Naive B cell (primary cell): ENCODE results near the gene ZCCHC2. TPM values are rescaled to one million over a fixed set of nuclear protein-coding genes. Genes with fewer than 3 reads are reported as not detected.

Source experiments
- ATAC-seq, 2 donors: fragments of 150-1000 bp; cut with Tn5 transposase; 2 replicates each; pipeline ENCODE4 v1.10.0; 2021; ENCODE audit warnings: low read depth in 2 of 2, mild to moderate bottlenecking in 2 of 2, moderate library complexity in 2 of 2
- DNase-seq: peaks from one replicate; pipeline ENCODE4 v3.0.0; 2022
- H3K27ac Mint-ChIP-seq, 6 donors: one replicate each; pipeline ENCODE4 v1.8.0; 2020 to 2022; ENCODE audit warnings: mild to moderate bottlenecking in 6 of 6, mixed read lengths in 6 of 6, moderate library complexity in 5 of 6, inconsistent platforms in 2 of 6
- H3K27me3 Mint-ChIP-seq, 3 donors: one replicate each; pipeline ENCODE4 v1.8.0; 2021 to 2022; ENCODE audit warnings: mixed read lengths in 3 of 3, mild to moderate bottlenecking in 1 of 3
- H3K36me3 Mint-ChIP-seq, 2 donors: one replicate each; pipeline ENCODE4 v1.8.0; 2020 to 2022; ENCODE audit warnings: mixed read lengths in 2 of 2, inconsistent platforms in 1 of 2, mild to moderate bottlenecking in 1 of 2
- H3K4me1 Mint-ChIP-seq, 3 donors: one replicate each; pipeline ENCODE4 v1.8.0; 2020 to 2022; ENCODE audit warnings: mixed read lengths in 3 of 3, inconsistent platforms in 1 of 3, mild to moderate bottlenecking in 1 of 3, moderate library complexity in 1 of 3
- H3K4me3 Mint-ChIP-seq, 8 donors: one replicate each; pipeline ENCODE4 v1.8.0; 2020 to 2022; ENCODE audit warnings: mild to moderate bottlenecking in 8 of 8, mixed read lengths in 8 of 8, moderate library complexity in 8 of 8, inconsistent platforms in 2 of 8
- H3K9me3 Mint-ChIP-seq, 7 donors: one replicate each; pipeline ENCODE4 v1.8.0; 2020 to 2022; ENCODE audit warnings: mixed read lengths in 7 of 7, mild to moderate bottlenecking in 5 of 7, inconsistent platforms in 2 of 7, moderate library complexity in 1 of 7
- polyA plus RNA-seq, 6 donors: library from polyadenylated mRNA; unstranded; fragments of 300-500 nt; fragmentation: Illumina TruSeq; gene quantifications; one replicate each; pipeline ENCODE4 v1.2.3, GENCODE V29; 2021; ENCODE audit warnings: low read depth in 6 of 6

Gene ZCCHC2
- 1 to 10 TPM in 5 of 6 donors, not detected in 1; 2.5 to 4.6 (median 2.8) TPM for polyA plus RNA-seq

DNA sequence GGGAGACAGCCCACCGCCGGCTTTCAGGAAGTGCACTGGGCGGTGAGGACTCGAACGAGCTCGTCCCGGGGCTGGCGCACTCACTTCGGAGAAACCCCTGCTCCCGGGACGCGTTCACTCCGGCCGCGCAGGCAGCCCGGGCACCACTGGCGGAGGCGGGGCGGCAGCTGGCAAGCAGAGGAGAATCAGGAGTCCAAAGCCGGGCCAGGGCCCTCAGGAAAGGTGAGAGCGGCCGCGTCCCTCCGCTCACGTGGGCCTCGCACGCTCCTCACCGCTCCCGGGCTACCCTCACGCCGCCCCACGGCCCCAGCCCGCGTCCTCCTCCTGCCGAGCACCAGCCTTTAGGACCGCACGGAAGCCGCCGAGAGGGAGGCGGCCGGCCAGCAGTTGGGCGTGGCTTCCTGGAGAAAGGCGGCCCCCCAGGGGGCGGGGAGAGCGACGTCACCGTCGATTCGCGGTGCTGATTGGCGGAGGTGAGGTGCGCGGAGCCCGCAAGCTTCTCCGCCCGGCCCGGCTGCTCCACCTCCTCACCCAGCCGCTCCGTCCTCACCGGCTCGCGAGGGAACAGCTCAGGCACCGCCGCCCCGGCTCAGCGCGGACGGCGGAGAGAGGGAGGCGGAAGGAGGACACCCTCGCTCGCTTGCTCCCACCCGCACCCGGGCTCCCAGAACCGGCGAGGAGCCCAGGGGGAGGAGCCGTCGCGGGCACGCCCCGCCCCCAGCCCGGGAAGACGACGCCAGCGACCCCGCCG lies at the start of gene ZCCHC2:
Gene ZCCHC2, plus strand, starts transcription at position 522 of the 751 bp plus-strand sequence. CDS start 400 bp downstream, outside the sequence.
- Mint-ChIP-seq H3K27me3 (no peaks in the 10 kb centered on the region), H3K9me3 (no peaks in the 10 kb centered on the region), H3K4me1 (peaks cover 14 to 27% (median 27%) of the 10 kb centered on the region in 3 donors), H3K4me3 (peak within 1 kb of the TSS; percentile 83 to 98 (median 92)), H3K27ac (peak within 1 kb of the TSS in 5 of 6 donors; percentile 49 to 90 (median 74)), H3K36me3 (no peaks in the 10 kb centered on the region)
- ATAC-seq (peak; percentile 67 to 72), DNase-seq (peak; percentile 100)

DNA sequence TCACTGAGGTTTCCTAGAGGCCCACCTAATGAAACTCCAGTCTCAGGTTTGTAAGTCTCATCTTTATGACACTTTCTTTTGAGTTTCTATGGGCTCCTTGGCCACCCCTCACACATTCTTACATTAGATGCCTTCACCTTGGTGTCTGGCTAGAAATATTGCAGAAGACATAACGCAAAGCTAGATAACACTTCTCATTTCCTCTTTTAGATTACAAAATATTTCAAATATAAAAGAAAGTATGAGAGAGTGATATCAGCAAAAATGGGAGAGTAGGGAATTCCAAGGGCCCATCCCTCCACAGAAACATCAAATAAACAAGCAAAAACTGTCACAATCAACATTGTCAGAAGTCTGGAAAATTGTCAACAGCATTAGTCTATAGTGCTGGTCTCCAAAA lies 43.3 kb upstream of the ZCCHC2 start:
- no peaks in the 10 kb centered on the region for H3K4me1 Mint-ChIP-seq
- no peak overlapping the region for H3K4me3 Mint-ChIP-seq
- peaks cover 5 to 16% of the 10 kb centered on the region in 2 donors for H3K36me3 Mint-ChIP-seq
- peaks cover 5 to 50% (median 27%) of the 10 kb centered on the region in 7 donors for H3K9me3 Mint-ChIP-seq
- no peak for DNase-seq
- no peak overlapping the region for H3K27ac Mint-ChIP-seq
- peaks cover 8 to 38% (median 37%) of the 10 kb centered on the region in 3 donors for H3K27me3 Mint-ChIP-seq
- no peak for ATAC-seq

DNA sequence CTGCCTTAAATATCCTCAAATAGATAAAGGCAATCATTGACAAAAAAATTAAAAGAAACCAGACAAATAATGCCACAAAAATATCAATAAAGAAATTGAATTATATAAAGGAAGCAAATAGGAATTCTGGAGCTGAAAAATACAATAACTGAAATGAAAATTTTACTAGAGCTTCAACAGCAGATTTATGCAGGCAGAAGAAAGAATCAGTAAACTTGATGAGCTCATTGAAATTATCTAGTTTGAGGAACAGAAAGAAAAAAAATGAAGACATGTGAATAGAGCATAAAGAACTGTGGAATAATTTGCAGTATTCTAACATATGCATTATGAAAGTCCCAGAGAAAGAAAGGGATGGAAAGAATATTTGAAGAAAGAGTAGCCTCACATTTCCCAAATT lies 41.9 kb upstream of the ZCCHC2 start:
- Mint-ChIP-seq H3K27me3 (peaks cover 8 to 44% (median 43%) of the 10 kb centered on the region in 3 donors), H3K27ac (peak overlapping the region in 1 of 6 donors; percentile 74), H3K4me3 (no peak overlapping the region), H3K9me3 (peaks cover 5 to 44% (median 27%) of the 10 kb centered on the region in 7 donors), H3K36me3 (peaks cover 5 to 16% of the 10 kb centered on the region in 2 donors), H3K4me1 (no peaks in the 10 kb centered on the region)
- DNase-seq, result no peak
- ATAC-seq, result no peak

DNA sequence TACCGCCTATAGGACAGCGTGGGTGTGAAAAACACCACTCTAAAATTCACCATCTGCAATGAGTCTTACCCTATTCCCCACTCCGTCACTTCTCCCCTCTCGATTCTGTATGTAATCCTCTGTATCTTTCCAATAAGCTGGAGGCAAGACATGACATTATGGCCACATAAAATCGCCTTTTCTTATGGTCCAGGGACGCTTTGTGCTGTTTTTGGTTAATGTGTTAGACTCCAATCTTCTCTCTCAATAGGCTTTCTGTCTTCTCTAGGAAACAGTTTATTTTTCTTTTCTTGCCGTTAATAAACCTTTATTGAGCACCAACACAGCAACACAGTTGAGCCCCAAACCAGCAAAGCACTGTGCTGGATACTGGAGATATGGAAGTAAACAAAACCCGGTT lies 37.9 kb upstream of the ZCCHC2 start:
- Mint-ChIP-seq H3K9me3 (peaks cover 5 to 28% (median 22%) of the 10 kb centered on the region in 7 donors), H3K36me3 (peaks cover 5 to 16% of the 10 kb centered on the region in 2 donors), H3K27me3 (peaks cover 8 to 25% (median 24%) of the 10 kb centered on the region in 3 donors), H3K4me3 (no peak overlapping the region), H3K27ac (no peak overlapping the region), H3K4me1 (no peaks in the 10 kb centered on the region)
- DNase-seq (no peak), ATAC-seq (no peak)

DNA sequence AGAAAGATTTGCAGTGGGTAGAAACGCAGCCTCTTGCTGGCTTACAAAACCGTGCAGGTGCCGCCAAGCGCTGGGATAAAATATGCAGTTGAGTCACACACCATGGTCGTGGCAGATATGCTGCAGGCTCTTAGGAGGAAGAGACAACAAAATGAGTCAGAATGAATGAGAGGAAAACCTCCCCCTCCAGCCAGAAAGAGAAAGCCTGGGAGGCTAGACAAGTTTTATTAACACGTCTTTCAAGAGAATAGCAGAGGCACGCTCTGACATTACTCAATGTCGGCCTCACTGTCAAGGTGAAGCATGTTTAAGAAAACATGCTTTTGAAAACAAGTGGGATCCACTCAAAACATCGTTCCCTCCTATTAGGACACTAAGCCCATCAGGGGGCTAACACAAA lies 37.1 kb upstream of the ZCCHC2 start:
- H3K9me3 Mint-ChIP-seq, result peaks cover 4 to 20% (median 15%) of the 10 kb centered on the region in 7 donors
- H3K27ac Mint-ChIP-seq, result no peak overlapping the region
- no peak overlapping the region for H3K4me3 Mint-ChIP-seq
- H3K27me3 Mint-ChIP-seq, result peaks cover 8 to 27% (median 24%) of the 10 kb centered on the region in 3 donors
- ATAC-seq, result no peak
- no peaks in the 10 kb centered on the region for H3K4me1 Mint-ChIP-seq
- H3K36me3 Mint-ChIP-seq, result peaks cover 5 to 9% of the 10 kb centered on the region in 2 donors
- DNase-seq, result no peak

DNA sequence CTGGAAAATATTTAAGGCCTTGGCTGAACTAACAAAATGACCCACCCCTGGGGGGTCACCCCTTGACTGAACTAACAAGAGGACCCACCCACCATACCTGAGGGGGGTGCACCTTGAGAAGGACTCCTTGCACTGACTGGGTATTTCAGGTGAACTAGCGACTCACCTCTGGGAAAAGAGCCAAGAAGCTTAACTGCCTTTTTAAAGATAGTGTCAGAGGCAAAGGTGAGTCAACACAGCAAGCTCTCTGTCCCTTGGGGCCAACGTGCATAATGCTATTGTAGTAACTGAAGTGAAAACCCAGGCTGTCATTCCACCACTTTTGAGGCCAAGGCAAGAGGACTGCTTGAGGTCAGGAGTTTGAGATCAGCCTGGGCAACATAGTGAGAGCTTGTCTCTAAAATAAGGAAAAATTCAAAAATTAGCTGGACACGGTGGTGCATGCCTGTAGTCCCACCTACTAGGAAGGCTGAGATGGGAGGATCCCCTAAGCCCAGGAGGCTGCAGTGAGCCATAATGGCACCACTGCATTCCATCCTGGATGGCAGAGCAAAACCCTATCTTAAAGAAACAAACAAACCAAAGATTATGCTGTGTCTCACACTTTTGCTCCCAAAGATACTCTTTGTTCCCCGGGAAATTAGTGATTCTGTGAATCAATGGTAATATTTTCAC lies 36.4 kb upstream of the ZCCHC2 start:
- peaks cover 0 to 13% (median 8%) of the 10 kb centered on the region in 7 donors for H3K9me3 Mint-ChIP-seq
- no peak for ATAC-seq
- no peak overlapping the region for H3K4me3 Mint-ChIP-seq
- H3K27ac Mint-ChIP-seq, result peak overlapping the region in 1 of 6 donors; percentile 36
- no peaks in the 10 kb centered on the region for H3K4me1 Mint-ChIP-seq
- H3K27me3 Mint-ChIP-seq, result peaks cover 8 to 30% (median 30%) of the 10 kb centered on the region in 3 donors
- H3K36me3 Mint-ChIP-seq, result peaks cover 2 to 5% of the 10 kb centered on the region in 2 donors
- DNase-seq, result no peak

DNA sequence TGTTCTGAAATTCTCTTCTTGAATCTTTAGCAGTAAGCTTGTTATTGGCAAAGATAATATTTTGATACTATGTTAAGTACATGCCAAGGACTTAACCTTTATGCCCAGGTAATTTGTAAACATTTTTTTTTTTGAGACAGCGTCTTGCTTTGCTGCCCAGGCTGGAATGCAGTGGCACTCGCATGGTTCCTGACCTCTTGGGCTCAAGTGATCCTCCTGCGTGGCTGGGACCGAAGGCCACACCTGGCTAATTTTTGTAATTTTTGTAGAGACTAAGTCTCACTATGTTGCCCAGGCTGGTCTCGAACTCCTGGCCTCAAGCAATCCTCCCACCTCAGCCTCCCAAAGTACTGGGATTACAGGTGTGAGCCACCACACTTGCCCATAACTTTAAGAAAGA lies 35.7 kb upstream of the ZCCHC2 start:
- peaks cover 14 to 37% (median 34%) of the 10 kb centered on the region in 3 donors for H3K27me3 Mint-ChIP-seq
- H3K36me3 Mint-ChIP-seq, result peaks cover 0 to under 1% of the 10 kb centered on the region in 2 donors
- peaks cover 0 to 5% (median 2%) of the 10 kb centered on the region in 7 donors for H3K9me3 Mint-ChIP-seq
- H3K4me1 Mint-ChIP-seq, result no peaks in the 10 kb centered on the region
- H3K27ac Mint-ChIP-seq, result no peak overlapping the region
- DNase-seq (no peak), ATAC-seq (no peak)
- H3K4me3 Mint-ChIP-seq, result no peak overlapping the region

DNA sequence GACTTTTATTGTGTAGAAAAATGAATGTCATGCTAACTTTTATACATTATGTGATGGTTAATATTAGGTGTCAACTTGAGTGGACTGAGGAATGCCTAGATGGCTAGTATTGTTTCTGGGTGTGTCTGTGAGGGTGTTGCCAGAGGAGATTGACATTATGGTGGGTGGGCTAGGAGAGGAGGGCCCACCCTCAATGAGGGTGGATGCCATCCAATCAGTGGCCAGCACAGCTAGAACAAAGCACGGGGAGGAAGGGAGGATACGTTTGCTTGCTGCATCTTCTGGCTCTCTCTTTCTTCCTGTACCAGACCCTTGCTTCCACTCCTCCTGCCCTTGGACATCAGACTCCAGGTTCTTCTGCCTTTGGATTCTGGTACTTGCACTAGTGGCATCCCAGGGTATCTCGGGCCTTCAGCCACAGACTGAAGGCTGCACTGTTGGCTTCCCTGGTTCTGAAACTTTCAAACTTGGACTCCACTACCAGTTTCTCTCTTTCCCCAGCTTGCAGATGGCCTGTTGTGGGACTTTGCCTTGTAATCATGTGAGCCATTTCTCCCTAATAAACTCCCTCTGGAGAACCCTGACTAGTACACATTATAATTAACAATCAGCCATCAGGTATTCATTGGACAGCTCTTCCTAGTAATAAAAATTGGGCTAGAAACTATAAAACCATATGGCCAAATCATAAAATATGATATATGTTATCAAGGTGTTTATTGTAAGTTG lies 31.7 kb upstream of the ZCCHC2 start:
- Mint-ChIP-seq H3K36me3 (no peaks in the 10 kb centered on the region), H3K9me3 (no peaks in the 10 kb centered on the region), H3K27me3 (peaks cover 13 to 32% (median 16%) of the 10 kb centered on the region in 3 donors), H3K4me3 (no peak overlapping the region), H3K27ac (no peak overlapping the region), H3K4me1 (no peaks in the 10 kb centered on the region)
- no peak for DNase-seq
- ATAC-seq, result no peak

DNA sequence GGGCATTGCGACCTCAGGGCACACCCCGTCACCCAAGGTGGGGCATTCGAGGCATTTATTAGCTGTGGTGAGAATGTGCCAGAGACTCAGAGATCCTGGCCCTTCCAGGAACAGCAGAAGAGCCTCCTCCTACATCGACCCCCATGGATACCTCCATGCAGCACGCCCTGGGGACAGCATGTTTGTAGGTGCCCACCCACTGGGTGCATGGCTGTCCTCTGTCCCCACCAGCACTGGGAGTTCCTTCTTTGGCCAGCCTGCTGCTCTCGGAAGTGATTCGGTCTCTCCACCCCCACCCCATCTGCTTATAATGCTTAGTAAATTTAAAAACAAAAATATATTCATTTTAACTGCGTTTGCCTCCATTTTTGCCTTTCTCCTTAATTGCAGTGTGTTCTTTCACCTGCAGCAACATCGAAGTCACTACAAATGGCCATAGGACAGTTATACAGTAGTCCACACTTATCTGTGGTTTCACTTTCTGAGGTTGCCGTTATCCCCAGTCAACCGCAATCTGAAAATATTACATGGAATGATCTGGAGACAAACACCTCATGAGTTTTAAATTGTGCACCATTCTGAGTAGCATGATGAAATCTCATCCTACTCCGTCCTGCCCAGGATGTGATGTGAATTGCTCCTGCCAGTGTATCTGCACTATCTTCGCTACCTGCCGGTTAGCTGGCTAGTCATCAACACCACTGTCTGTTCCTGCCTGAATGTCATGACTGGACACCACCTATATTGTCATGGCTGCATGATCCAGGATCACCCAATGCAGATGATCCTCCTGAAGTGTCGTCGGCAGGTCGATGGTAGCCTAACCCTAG lies 29.6 kb upstream of the ZCCHC2 start:
- DNase-seq (no peak), ATAC-seq (no peak)
- no peak overlapping the region for H3K4me3 Mint-ChIP-seq
- no peaks in the 10 kb centered on the region for H3K36me3 Mint-ChIP-seq
- H3K9me3 Mint-ChIP-seq, result no peaks in the 10 kb centered on the region
- peaks cover 16 to 42% (median 19%) of the 10 kb centered on the region in 3 donors for H3K27me3 Mint-ChIP-seq
- H3K27ac Mint-ChIP-seq, result no peak overlapping the region
- no peaks in the 10 kb centered on the region for H3K4me1 Mint-ChIP-seq

DNA sequence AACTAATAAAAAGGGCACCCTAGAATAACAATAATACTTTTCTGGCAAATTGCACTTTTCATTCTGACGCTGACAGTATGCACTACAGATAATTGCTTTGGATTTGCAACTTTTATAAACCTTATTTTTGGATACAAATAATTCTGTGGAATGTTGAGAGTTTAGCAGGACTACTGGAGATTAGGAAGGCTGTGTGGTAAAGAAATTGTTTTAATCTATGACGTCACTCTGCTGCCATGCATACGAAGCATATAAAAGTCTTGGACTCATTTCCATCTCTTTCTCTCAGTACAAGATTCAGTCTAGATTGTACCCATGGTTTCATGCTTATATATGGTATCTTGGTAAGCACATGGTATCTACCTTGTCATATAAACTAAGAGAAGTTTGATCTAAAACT lies 28.1 kb upstream of the ZCCHC2 start:
- no peak for ATAC-seq
- DNase-seq, result no peak
- peaks cover 16 to 42% (median 19%) of the 10 kb centered on the region in 3 donors for H3K27me3 Mint-ChIP-seq
- peaks cover 5 to 13% (median 6%) of the 10 kb centered on the region in 3 donors for H3K4me1 Mint-ChIP-seq
- no peak overlapping the region for H3K4me3 Mint-ChIP-seq
- no peaks in the 10 kb centered on the region for H3K36me3 Mint-ChIP-seq
- H3K27ac Mint-ChIP-seq, result no peak overlapping the region
- no peaks in the 10 kb centered on the region for H3K9me3 Mint-ChIP-seq

DNA sequence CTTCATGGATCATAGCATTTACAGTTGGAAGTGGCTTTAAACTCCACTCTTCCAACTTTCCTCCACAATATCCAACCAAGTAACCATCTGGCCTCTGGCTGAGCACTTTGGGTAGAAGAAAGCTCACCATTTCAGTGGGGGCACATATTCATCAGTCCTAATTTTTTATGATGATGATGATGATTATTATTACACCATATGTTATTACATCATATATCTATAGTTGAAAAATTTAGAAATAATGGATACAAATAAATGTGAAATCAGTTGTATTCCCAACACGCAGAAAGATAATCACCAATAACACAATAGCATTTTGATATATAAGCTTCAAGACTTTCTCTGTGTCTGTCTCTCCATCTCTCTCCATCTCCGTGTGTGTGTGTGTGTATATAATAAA lies 26.6 kb upstream of the ZCCHC2 start:
- no peak overlapping the region for H3K4me3 Mint-ChIP-seq
- ATAC-seq (no peak), DNase-seq (no peak)
- H3K27ac Mint-ChIP-seq, result no peak overlapping the region
- no peaks in the 10 kb centered on the region for H3K9me3 Mint-ChIP-seq
- peaks cover 12 to 33% (median 19%) of the 10 kb centered on the region in 3 donors for H3K27me3 Mint-ChIP-seq
- no peaks in the 10 kb centered on the region for H3K36me3 Mint-ChIP-seq
- H3K4me1 Mint-ChIP-seq, result peaks cover 10 to 18% (median 12%) of the 10 kb centered on the region in 3 donors

DNA sequence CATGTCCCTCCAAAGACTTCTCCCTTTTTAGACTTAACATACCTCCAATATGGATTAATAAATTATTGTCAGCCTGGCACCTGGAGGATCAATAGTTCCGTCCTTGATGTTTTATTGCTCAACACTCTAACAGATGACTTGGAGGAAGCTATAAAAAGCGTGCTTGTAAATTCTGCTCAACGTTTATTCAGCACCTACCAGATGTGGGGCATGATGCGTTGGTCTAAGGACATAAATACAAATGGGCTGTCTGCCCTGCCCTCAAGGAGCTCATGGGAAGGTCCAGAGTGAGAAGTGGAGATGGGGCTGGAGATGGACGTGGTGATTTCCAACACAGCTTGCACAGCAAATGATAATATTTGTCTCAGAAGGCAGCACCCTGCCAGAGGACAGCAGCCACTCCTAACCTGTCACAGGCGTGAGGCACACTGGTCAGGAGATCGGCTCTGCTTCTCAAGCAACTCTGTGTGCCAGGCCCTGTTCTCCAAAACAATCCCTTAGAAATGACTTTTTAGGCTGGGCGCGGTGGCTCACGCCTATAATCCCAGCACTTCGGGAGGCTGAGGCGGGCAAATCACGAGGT lies 25.5 kb upstream of the ZCCHC2 start:
- Mint-ChIP-seq H3K4me1 (peaks cover 10 to 18% (median 12%) of the 10 kb centered on the region in 3 donors), H3K9me3 (no peaks in the 10 kb centered on the region)

More for the DNA sequence above, 25.5 kb upstream of the ZCCHC2 start:
- Mint-ChIP-seq H3K27me3 (peaks cover 2 to 26% (median 13%) of the 10 kb centered on the region in 3 donors), H3K4me3 (no peak overlapping the region), H3K36me3 (no peaks in the 10 kb centered on the region), H3K27ac (no peak overlapping the region)
- ATAC-seq (no peak), DNase-seq (no peak)
